Measurements from ENCODE around the gene EFEMP1. TPM values are rescaled to one million over a fixed set of nuclear protein-coding genes. Genes with fewer than 3 reads are reported as not detected.

EFEMP1 gene
- total RNA-seq, 1 experiment from 2014 or later: 0.34 TPM

GRCh38 chr2:55857766-55858165 lies 65.8 kb downstream of the EFEMP1 start:
- ATAC-seq (no peak), DNase-seq (ENCODE audit: low read depth, low spot score) (no peak)
- H4K20me1 ChIP-seq (ENCODE audit: insufficient read depth): no peaks in the 10 kb centered on the region
- H3K9me3 ChIP-seq (ENCODE audit: control insufficient read depth in 1 of 2, insufficient read depth in 1 of 2, low read depth in 1 of 2, low read length in 2 of 2): no peaks in the 10 kb centered on the region
- ChIA-PET POLR2A (no interaction called here), CTCF (no interaction called here), RAD21 (ENCODE audit: low non-redundant PET in 1 of 2, low total read pairs in 2 of 2, uncharacterized antibody in 2 of 2, unreplicated experiment in 2 of 2) (no interaction called here)
- no peak overlapping the region for H3K9ac ChIP-seq (ENCODE audit: low read length)
- H3K4me3 ChIP-seq (replicated peaks in 1 of 2; ENCODE audit: low read depth in 1 of 2, low read length in 2 of 2): no peak overlapping the region
- H3K79me2 ChIP-seq (ENCODE audit: insufficient read depth, low read length): no peaks in the 10 kb centered on the region
- no peak overlapping the region for H3K4me2 ChIP-seq (ENCODE audit: low read length)
- no peak overlapping the region for H3K27ac ChIP-seq (ENCODE audit: low read depth, low read length)
- TF ChIP-seq ZBTB33 (IDR thresholded peaks at IDR 0.05; ENCODE audit: extremely low read depth, insufficient replicate concordance, low read length) (no peak), SP1 (IDR thresholded peaks at IDR 0.05; ENCODE audit: low read depth) (no peak), ZNF274 (IDR thresholded peaks at IDR 0.05; ENCODE audit: low read depth, low read length) (no peak), CEBPB (IDR thresholded peaks at IDR 0.05; ENCODE audit: low read depth) (no peak), FOSL1 (IDR thresholded peaks at IDR 0.05; ENCODE audit: low read depth) (no peak), CBX3 (IDR thresholded peaks at IDR 0.05; ENCODE audit: low read depth) (no peak), EZH2 (IDR thresholded peaks at IDR 0.05) (no peak), JUND (IDR thresholded peaks at IDR 0.05) (no peak), RAD21 (IDR thresholded peaks at IDR 0.05; ENCODE audit: low read depth) (no peak), EGR1 (IDR thresholded peaks at IDR 0.05; ENCODE audit: low read depth) (no peak), CTCF (IDR thresholded peaks at IDR 0.05 in 2 of 3, conservative IDR thresholded peaks at IDR 0.05 in 1 of 3; ENCODE audit: borderline replicate concordance in 1 of 3, insufficient read depth in 1 of 3, low read depth in 2 of 3, low read length in 2 of 3) (no peak)
- no TSS peak for BruUV-seq (replicated peaks)
- no peak overlapping the region for H2AFZ ChIP-seq (ENCODE audit: low read depth, low read length, poor library complexity, severe bottlenecking)
- intact Hi-C loops (cut with micrococcal nuclease): no loop called here
- 0 out of 4 replicates have a peak, but pooled peaks cover 0 to 2% of the 10 kb centered on the region in 2 experiments for H3K4me1 ChIP-seq (ENCODE audit: control insufficient read depth in 1 of 2, insufficient read depth in 2 of 2, low read length in 2 of 2)
- H3K9me2 ChIP-seq (ENCODE audit: insufficient read depth): no peaks in the 10 kb centered on the region
- no peaks in the 10 kb centered on the region for H3K27me3 ChIP-seq (ENCODE audit: insufficient read depth, low read length)
- H3K36me3 ChIP-seq (ENCODE audit: control insufficient read depth in 1 of 2, insufficient read depth in 2 of 2, low read length in 2 of 2): no peaks in the 10 kb centered on the region
